ENCODE measurements around the gene CCNB3.

Gene CCNB3

GRCh38 chrX:50180073-50180940 is 24.3 kb upstream of the CCNB3 start:
- Histone ChIP-seq H3K4me2 (no peak overlapping the region), H3K27ac (no peak overlapping the region), H4K20me1 (peaks cover 0 to 5% (median 0%) of the 10 kb centered on the region in 11 experiments; a peak in 2 of 22 replicates), H3K36me3 (no peaks in the 10 kb centered on the region), H3K9ac (no peak overlapping the region), H3K27me3 (peaks cover 82 to 93% (median 92%) of the 10 kb centered on the region in 11 experiments), H3K4me1 (no peaks in the 10 kb centered on the region), H3K9me3 (replicated peaks in 1 of 11) (peaks cover 0 to 9% (median 3%) of the 10 kb centered on the region in 11 experiments; a peak in 6 of 22 replicates), H3K4me3 (no peak overlapping the region)
- TF ChIP-seq Cebpa-rat (IDR thresholded peaks at IDR 0.05), result no peak

GRCh38 chrX:50183891-50184290 is 20.7 kb upstream of the CCNB3 start:
- Histone ChIP-seq H3K36me3 (no peaks in the 10 kb centered on the region), H3K4me1 (no peaks in the 10 kb centered on the region), H4K20me1 (peaks cover 0 to 5% (median 0%) of the 10 kb centered on the region in 11 experiments; a peak in 2 of 22 replicates), H3K4me3 (no peak overlapping the region), H3K27ac (no peak overlapping the region), H3K27me3 (peaks cover 94 to 98% (median 97%) of the 10 kb centered on the region in 11 experiments), H3K4me2 (no peak overlapping the region), H3K9ac (no peak overlapping the region), H3K9me3 (replicated peaks in 1 of 11) (no peaks in the 10 kb centered on the region)
- no peak for TF ChIP-seq Cebpa-rat (IDR thresholded peaks at IDR 0.05)

GRCh38 chrX:50188859-50189600 is 15.5 kb upstream of the CCNB3 start:
- H3K4me3 ChIP-seq, result no peak overlapping the region
- TF ChIP-seq Cebpa-rat (IDR thresholded peaks at IDR 0.05), result no peak

GRCh38 chrX:50198348-50198747 is 6.2 kb upstream of the CCNB3 start:
- Histone ChIP-seq H3K9ac (no peak overlapping the region), H3K4me1 (no peaks in the 10 kb centered on the region), H3K27me3 (peaks cover 67 to 87% (median 80%) of the 10 kb centered on the region in 11 experiments), H3K36me3 (no peaks in the 10 kb centered on the region), H3K9me3 (replicated peaks in 1 of 11) (no peaks in the 10 kb centered on the region), H3K4me2 (no peak overlapping the region), H4K20me1 (no peaks in the 10 kb centered on the region; a peak in 1 of 22 replicates), H3K4me3 (no peak overlapping the region), H3K27ac (no peak overlapping the region)
- no peak for TF ChIP-seq Cebpa-rat (IDR thresholded peaks at IDR 0.05)

More at GRCh38 chrX:50188859-50189600, 15.5 kb upstream of the CCNB3 start:
- Histone ChIP-seq H3K27ac (no peak overlapping the region), H3K9me3 (replicated peaks in 1 of 11) (no peaks in the 10 kb centered on the region), H3K4me2 (no peak overlapping the region), H3K9ac (no peak overlapping the region), H3K4me1 (no peaks in the 10 kb centered on the region), H3K36me3 (no peaks in the 10 kb centered on the region), H3K27me3 (peaks cover 93 to 98% (median 98%) of the 10 kb centered on the region in 11 experiments), H4K20me1 (peaks cover 0 to 5% (median 0%) of the 10 kb centered on the region in 11 experiments; a peak in 5 of 22 replicates)

GRCh38 chrX:50200907-50201306 is 3.7 kb upstream of the CCNB3 start, which contains the start of gene AKAP4:
Gene AKAP4 (minus strand): TSS chrX:50201007. CDS start chrX:50200889, 118 bp downstream.
- H3K9ac ChIP-seq, result no peak within 1 kb of the TSS
- TF ChIP-seq Cebpa-rat (IDR thresholded peaks at IDR 0.05), result no peak
- H3K4me3 ChIP-seq, result no peak within 1 kb of the TSS
- no peak within 1 kb of the TSS for H3K27ac ChIP-seq
- no peaks in the 10 kb centered on the region for H3K36me3 ChIP-seq
- H4K20me1 ChIP-seq, result no peaks in the 10 kb centered on the region; a peak in 1 of 22 replicates
- H3K4me2 ChIP-seq, result no peak within 1 kb of the TSS
- H3K9me3 ChIP-seq (replicated peaks in 1 of 11), result peaks cover 0 to 5% (median 0%) of the 10 kb centered on the region in 11 experiments; a peak in 2 of 22 replicates
- H3K4me1 ChIP-seq, result peaks cover 5 to 13% (median 7%) of the 10 kb centered on the region in 10 experiments; a peak in 16 of 20 replicates
- H3K27me3 ChIP-seq, result peaks cover 58 to 85% (median 78%) of the 10 kb centered on the region in 11 experiments

- no peaks in the 10 kb centered on the region for H4K20me1 ChIP-seq
Observed at GRCh38 chrX:50202539-50202938, 2.0 kb upstream of the CCNB3 start.

GRCh38 chrX:50206753-50207152 is 2.2 kb downstream of the CCNB3 start:
- H3K4me1 ChIP-seq, result peaks cover 5 to 13% (median 7%) of the 10 kb centered on the region in 10 experiments; a peak in 16 of 20 replicates
- H3K4me2 ChIP-seq, result no peak overlapping the region
- H3K27ac ChIP-seq, result no peak overlapping the region
- no peak overlapping the region for H3K9ac ChIP-seq
- H3K36me3 ChIP-seq, result no peaks in the 10 kb centered on the region
- no peak for TF ChIP-seq Cebpa-rat (IDR thresholded peaks at IDR 0.05)
- no peak overlapping the region for H3K4me3 ChIP-seq
- H3K9me3 ChIP-seq (replicated peaks in 1 of 11), result peaks cover 0 to 5% (median 0%) of the 10 kb centered on the region in 11 experiments; a peak in 2 of 22 replicates
- H4K20me1 ChIP-seq, result no peaks in the 10 kb centered on the region
- H3K27me3 ChIP-seq, result peaks cover 48 to 89% (median 82%) of the 10 kb centered on the region in 11 experiments

More at GRCh38 chrX:50202539-50202938, 2.0 kb upstream of the CCNB3 start:
- H3K4me3 ChIP-seq, result no peak overlapping the region
- TF ChIP-seq Cebpa-rat (IDR thresholded peaks at IDR 0.05), result no peak
- no peak overlapping the region for H3K9ac ChIP-seq
- H3K4me2 ChIP-seq, result no peak overlapping the region
- H3K27ac ChIP-seq, result no peak overlapping the region
- peaks cover 50 to 84% (median 76%) of the 10 kb centered on the region in 11 experiments for H3K27me3 ChIP-seq
- H3K4me1 ChIP-seq, result peaks cover 5 to 13% (median 7%) of the 10 kb centered on the region in 10 experiments; a peak in 16 of 20 replicates
- peaks cover 0 to 5% (median 0%) of the 10 kb centered on the region in 11 experiments; a peak in 2 of 22 replicates for H3K9me3 ChIP-seq (replicated peaks in 1 of 11)
- no peaks in the 10 kb centered on the region for H3K36me3 ChIP-seq

- no peaks in the 10 kb centered on the region for H3K36me3 ChIP-seq
- H4K20me1 ChIP-seq, result no peaks in the 10 kb centered on the region
Observed at GRCh38 chrX:50211510-50211909, 6.9 kb downstream of the CCNB3 start.

GRCh38 chrX:50281253-50281652 is 76.7 kb downstream of the CCNB3 start:
- H3K4me2 ChIP-seq, result no peak overlapping the region

More at GRCh38 chrX:50211510-50211909, 6.9 kb downstream of the CCNB3 start:
- H3K27me3 ChIP-seq, result peaks cover 46 to 82% (median 67%) of the 10 kb centered on the region in 11 experiments; a peak in 21 of 22 replicates
- H3K4me3 ChIP-seq, result no peak overlapping the region
- no peak overlapping the region for H3K9ac ChIP-seq
- H3K4me1 ChIP-seq, result no peaks in the 10 kb centered on the region
- H3K27ac ChIP-seq, result no peak overlapping the region
- no peaks in the 10 kb centered on the region for H3K9me3 ChIP-seq (replicated peaks in 1 of 11)
- no peak overlapping the region for H3K4me2 ChIP-seq
- no peak for TF ChIP-seq Cebpa-rat (IDR thresholded peaks at IDR 0.05)

More at GRCh38 chrX:50281253-50281652, 76.7 kb downstream of the CCNB3 start:
- peaks cover 49 to 60% (median 56%) of the 10 kb centered on the region in 11 experiments for H3K27me3 ChIP-seq
- H4K20me1 ChIP-seq, result no peaks in the 10 kb centered on the region
- no peak overlapping the region for H3K27ac ChIP-seq
- H3K9me3 ChIP-seq (replicated peaks in 1 of 11), result peaks cover 0 to 11% (median 8%) of the 10 kb centered on the region in 11 experiments; a peak in 5 of 22 replicates
- no peaks in the 10 kb centered on the region for H3K4me1 ChIP-seq
- no peaks in the 10 kb centered on the region for H3K36me3 ChIP-seq
- no peak overlapping the region for H3K4me3 ChIP-seq
- no peak for TF ChIP-seq Cebpa-rat (IDR thresholded peaks at IDR 0.05)
- H3K9ac ChIP-seq, result no peak overlapping the region

Measured in BLaER1 treated with 17β-estradiol and CSF1 and Interleukin-3, amounts not matched to agents 10 nM and 100 nM (cell line).